Neural cell (in vitro differentiated cells): ENCODE data around the gene CCDC150. TPM values are rescaled to one million over a fixed set of nuclear protein-coding genes. Genes with fewer than 3 reads are reported as not detected.

Source experiments
- H2AFZ ChIP-seq: fragments of 200-600, 300-800 bp; sonication (generic), shearing (Covaris generic); 2 replicates; pipeline ENCODE4 v1.6.0; 2014; ENCODE audit warnings: low read depth, mild to moderate bottlenecking, antibody characterized with exemption, low read length, moderate library complexity
- H3F3A ChIP-seq: fragments of 200-600 bp; shearing (Covaris generic); 2 replicates; pipeline ENCODE4 v1.6.1; 2016; ENCODE audit warnings: mild to moderate bottlenecking, moderate library complexity, mixed read lengths, antibody characterized with exemption, low read length; ENCODE audit not compliant: insufficient read depth, poor library complexity, severe bottlenecking
- H3K27ac ChIP-seq: fragments of 200-600, 300-800 bp; sonication (generic), shearing (Covaris generic); 2 replicates; pipeline ENCODE4 v1.5.1; 2014; ENCODE audit warnings: mild to moderate bottlenecking, low read length, moderate library complexity
- H3K27me3 ChIP-seq: fragments of 300-800, 200-600 bp; sonication (generic), shearing (Covaris generic); 2 replicates; pipeline ENCODE4 v1.6.0; 2014; ENCODE audit warnings: mild to moderate bottlenecking, low read depth, low read length, moderate library complexity; ENCODE audit not compliant: insufficient read depth
- H3K36me3 ChIP-seq: fragments of 300-800, 200-600 bp; sonication (generic), shearing (Covaris generic); 2 replicates; pipeline ENCODE4 v1.5.1; 2014; ENCODE audit warnings: mild to moderate bottlenecking, antibody characterized with exemption, low read length, moderate library complexity; ENCODE audit not compliant: insufficient read depth
- H3K4me2 ChIP-seq: fragments of 300-800, 200-600 bp; sonication (generic), shearing (Covaris generic); 2 replicates; pipeline ENCODE4 v1.6.0; 2014; ENCODE audit warnings: mild to moderate bottlenecking, low read length
- H3K4me3 ChIP-seq: fragments of 300-800, 200-600 bp; sonication (generic), shearing (Covaris generic); 2 replicates; pipeline ENCODE4 v1.5.1; 2014; ENCODE audit warnings: mild to moderate bottlenecking, low read length, moderate library complexity
- H3K79me2 ChIP-seq: fragments of 200-600 bp; shearing (Covaris generic); replicated peaks from 2 replicates; pipeline ENCODE4 v1.6.0; 2014; ENCODE audit warnings: mild to moderate bottlenecking, low read length, moderate library complexity; ENCODE audit not compliant: insufficient read depth
- H3K9ac ChIP-seq: fragments of 300-800, 200-600 bp; sonication (generic), shearing (Covaris generic); 2 replicates; pipeline ENCODE4 v1.6.1; 2016; ENCODE audit warnings: mild to moderate bottlenecking, low read length, mixed read lengths
- H3K9me2 ChIP-seq: fragments of 200-600 bp; shearing (Covaris generic); 2 replicates; pipeline ENCODE4 v1.6.1; 2016; ENCODE audit warnings: mild to moderate bottlenecking, low read length, mixed read lengths; ENCODE audit not compliant: insufficient read depth
- H3K9me3 ChIP-seq: fragments of 200-600, 300-800 bp; sonication (generic), shearing (Covaris generic); 2 replicates; pipeline ENCODE4 v1.6.1; 2016; ENCODE audit warnings: mild to moderate bottlenecking, mixed run types, low read length, moderate library complexity, mixed read lengths
- H4K20me1 ChIP-seq: fragments of 200-600 bp; shearing (Covaris generic); 2 replicates; pipeline ENCODE4 v1.6.1; 2016; ENCODE audit warnings: mild to moderate bottlenecking, mixed run types; ENCODE audit not compliant: insufficient read depth
- CTCF ChIP-seq: fragments of 450-650 bp; IDR thresholded peaks from 2 replicates; pipeline ENCODE4 v1.5.1; 2014; ENCODE audit warnings: antibody characterized with exemption, mild to moderate bottlenecking, moderate library complexity; ENCODE audit not compliant: poor library complexity, severe bottlenecking
- EP300 ChIP-seq: fragments of 450-650 bp; conservative IDR thresholded peaks from 2 replicates; pipeline ENCODE4 v1.6.1; 2014; ENCODE audit warnings: antibody characterized with exemption, mild to moderate bottlenecking, moderate library complexity; ENCODE audit not compliant: poor library complexity, severe bottlenecking
- EZH2 ChIP-seq: fragments of 200-600, 300-800 bp; shearing (Covaris generic), sonication (generic); IDR thresholded peaks from 2 replicates; pipeline ENCODE4 v1.6.1; 2014; ENCODE audit warnings: antibody characterized with exemption, low read length, borderline replicate concordance, mild to moderate bottlenecking; ENCODE audit not compliant: insufficient read depth, poor library complexity, severe bottlenecking
- MXI1 ChIP-seq: fragments of 450-650 bp; conservative IDR thresholded peaks from 2 replicates; pipeline ENCODE4 v1.6.1; 2014; ENCODE audit warnings: antibody characterized with exemption, mild to moderate bottlenecking; ENCODE audit not compliant: poor library complexity, severe bottlenecking
- POLR2AphosphoS5 ChIP-seq: IDR thresholded peaks from 2 replicates; pipeline ENCODE4 v1.6.1; 2012
- RAD21 ChIP-seq: fragments of 450-650 bp; conservative IDR thresholded peaks from 2 replicates; pipeline ENCODE4 v1.6.1; 2014; ENCODE audit warnings: antibody characterized with exemption, mild to moderate bottlenecking, moderate library complexity
- REST ChIP-seq: IDR thresholded peaks from 2 replicates; pipeline ENCODE4 v1.6.1; 2012; ENCODE audit warnings: borderline replicate concordance
- SMC3 ChIP-seq: fragments of 450-650 bp; conservative IDR thresholded peaks from 2 replicates; pipeline ENCODE4 v1.6.1; 2014; ENCODE audit warnings: antibody characterized with exemption, mild to moderate bottlenecking, moderate library complexity; ENCODE audit not compliant: poor library complexity
- TAF1 ChIP-seq: IDR thresholded peaks from 2 replicates; pipeline ENCODE4 v1.6.1; 2012; ENCODE audit warnings: low read depth
- polyA plus RNA-seq: library from polyadenylated mRNA; depleted of rRNA; stranded (reverse); fragments of >200 nt; gene quantifications from 2 replicates; pipeline ENCODE4 v1.2.3, GENCODE V29; 2014

Gene CCDC150
- polyA plus RNA-seq, 1 donor from 2014 or later, result 0.57 TPM

- Histone ChIP-seq H3F3A (no peaks in the 10 kb centered on the region), H3K9me3 (peaks cover 9% of the 10 kb centered on the region), H3K9ac (no peak overlapping the region), H3K36me3 (no peaks in the 10 kb centered on the region), H4K20me1 (no peaks in the 10 kb centered on the region), H2AFZ (no peak overlapping the region), H3K4me2 (no peak overlapping the region), H3K27me3 (no peaks in the 10 kb centered on the region), H3K9me2 (no peaks in the 10 kb centered on the region), H3K4me3 (no peak overlapping the region), H3K27ac (no peak overlapping the region), H3K79me2 (no peaks in the 10 kb centered on the region)
- TF ChIP-seq MXI1 (no peak), TAF1 (no peak), EP300 (no peak), EZH2 (no peak), CTCF (no peak), SMC3 (no peak), REST (no peak), RAD21 (no peak), POLR2AphosphoS5 (no peak)
These were observed 9.7 kb downstream of the CCDC150 start for GRCh38 chr2:196649202-196649601.

GRCh38 chr2:196651387-196652094, 12.0 kb downstream of the CCDC150 start:
- TF ChIP-seq CTCF, result no peak
- TF ChIP-seq REST, result no peak
- TF ChIP-seq TAF1, result no peak
- TF ChIP-seq SMC3, result no peak
- no peak for TF ChIP-seq MXI1
- TF ChIP-seq EP300, result no peak
- no peak for TF ChIP-seq RAD21
- TF ChIP-seq EZH2, result no peak
- no peak for TF ChIP-seq POLR2AphosphoS5
- no peak overlapping the region for H3K9ac ChIP-seq
- no peak overlapping the region for H2AFZ ChIP-seq
- H4K20me1 ChIP-seq, result no peaks in the 10 kb centered on the region
- no peaks in the 10 kb centered on the region for H3K79me2 ChIP-seq
- H3K36me3 ChIP-seq, result no peaks in the 10 kb centered on the region
- H3K9me3 ChIP-seq, result peaks cover 9% of the 10 kb centered on the region
- no peaks in the 10 kb centered on the region for H3F3A ChIP-seq
- H3K9me2 ChIP-seq, result no peaks in the 10 kb centered on the region
- no peak overlapping the region for H3K27ac ChIP-seq
- H3K4me2 ChIP-seq, result no peak overlapping the region
- H3K27me3 ChIP-seq, result no peaks in the 10 kb centered on the region
- no peak overlapping the region for H3K4me3 ChIP-seq
